ENCODE measurements around the gene PCSK6. TPM values are rescaled to one million over a fixed set of nuclear protein-coding genes. Genes with fewer than 3 reads are reported as not detected.
A peak's percentile ranks its signal among the peaks of the same experiment; 100 is the strongest.

The PCSK6 gene
- total RNA-seq, 1 donor = 0.54 TPM

DNA sequence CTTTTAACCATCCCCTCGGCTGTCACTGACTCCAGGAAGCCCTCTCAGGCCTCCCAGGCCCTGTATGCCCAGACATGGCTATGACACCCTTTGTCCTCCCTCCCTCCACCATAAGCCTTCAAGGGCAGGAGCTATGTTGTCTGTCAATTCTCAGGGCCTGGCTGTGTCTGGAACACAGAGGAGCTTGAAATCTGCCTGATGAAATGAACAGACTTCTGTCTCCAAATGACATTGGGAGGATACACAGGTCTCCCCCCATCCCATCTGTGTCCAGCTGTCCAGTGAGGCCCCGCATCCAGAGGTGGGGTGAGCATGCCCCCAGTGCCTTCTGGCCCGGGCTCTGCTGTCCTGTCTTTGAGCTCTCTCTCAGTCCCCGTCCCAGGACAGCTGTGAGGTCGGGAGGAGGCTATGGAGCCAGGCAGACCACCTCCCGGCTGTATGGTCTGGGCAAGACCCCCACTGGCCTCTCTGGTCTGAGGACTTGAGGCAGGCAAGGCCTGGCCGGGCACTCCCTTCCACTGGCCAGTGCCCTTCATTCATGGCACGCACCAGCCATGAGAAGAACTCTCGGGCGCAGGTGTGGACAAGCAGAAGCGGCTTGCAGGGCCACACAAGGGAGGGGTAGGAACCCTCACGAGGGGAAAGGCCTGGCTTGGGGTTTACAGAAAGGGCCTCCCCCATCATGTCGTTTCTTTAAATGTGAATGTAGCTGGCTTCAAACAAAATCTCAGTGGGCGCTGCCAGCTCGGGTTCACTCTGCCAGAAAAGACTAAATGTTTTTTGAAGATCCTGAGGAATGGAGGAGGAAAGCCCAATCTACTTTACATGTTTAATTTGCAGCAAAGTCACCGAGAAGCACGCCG lies 38.9 kb downstream of the PCSK6 start:
- no peak for DNase-seq (ENCODE audit: low read depth in 2 of 3, low spot score in 2 of 3)

DNA sequence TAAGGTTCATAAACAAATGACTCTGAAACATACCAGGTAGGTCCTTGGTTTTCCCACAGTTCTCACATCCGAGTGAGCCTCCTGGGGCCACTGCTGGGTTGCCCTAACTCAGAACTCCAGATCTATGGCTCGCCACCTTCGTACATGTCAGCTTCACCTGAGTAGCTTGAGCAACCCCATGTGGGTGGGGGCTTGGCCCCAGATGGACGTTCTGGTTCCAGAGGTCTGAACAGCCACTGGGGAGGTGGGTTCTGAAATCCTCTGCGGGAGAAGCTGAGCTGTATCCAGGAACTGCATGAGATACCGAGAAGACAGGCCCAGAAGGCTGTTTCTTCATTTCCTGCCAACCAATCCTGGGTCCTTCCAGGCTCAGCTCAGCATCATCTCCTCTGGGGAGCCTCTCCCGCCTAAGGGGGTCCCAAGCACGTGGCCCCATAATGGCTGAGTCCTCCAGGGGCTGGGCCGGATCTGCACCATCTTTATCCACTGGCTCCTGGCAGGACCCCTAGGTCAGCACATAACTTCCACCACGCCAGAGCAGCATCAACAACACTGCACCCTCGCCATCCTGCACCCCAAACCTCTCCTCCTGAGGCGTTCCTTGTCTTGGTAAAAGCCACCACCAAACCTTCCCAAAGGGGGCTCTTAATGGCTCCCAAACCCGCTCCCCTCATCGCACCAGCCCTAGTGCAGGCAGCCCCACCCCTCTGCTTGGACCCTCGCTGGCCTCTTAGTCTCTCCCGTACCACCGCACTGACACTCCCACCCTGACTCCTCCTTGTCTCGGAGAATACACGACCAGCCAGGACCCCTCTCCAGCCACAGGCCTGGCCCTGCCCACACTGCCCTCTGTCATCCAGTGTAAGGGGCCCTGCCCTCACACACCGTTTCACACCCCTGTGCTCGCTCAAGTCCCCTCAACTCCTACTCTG lies 39.8 kb downstream of the PCSK6 start:
- no peak for DNase-seq (ENCODE audit: low read depth in 2 of 3, low spot score in 2 of 3)

DNA sequence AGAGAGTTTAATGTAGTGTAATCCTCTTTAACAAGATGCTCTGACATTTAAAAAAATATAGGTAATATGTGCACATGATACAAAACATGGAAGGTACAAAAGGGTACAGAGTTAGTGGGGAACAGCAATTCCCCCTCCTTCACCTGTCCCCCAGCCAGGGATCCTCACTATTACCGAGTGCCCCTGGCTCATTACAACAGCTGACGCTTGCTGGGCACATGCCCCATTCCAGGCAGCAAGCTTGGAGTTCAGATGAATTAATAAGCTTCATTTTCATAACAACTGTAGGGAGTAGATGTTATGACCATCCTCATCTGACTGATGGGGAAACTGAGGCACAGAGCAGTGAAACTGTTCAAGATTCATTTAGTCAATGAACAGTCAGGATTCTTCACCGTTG lies 41.2 kb downstream of the PCSK6 start:
- DNase-seq (ENCODE audit: low read depth in 2 of 3, low spot score in 2 of 3) = no peak

DNA sequence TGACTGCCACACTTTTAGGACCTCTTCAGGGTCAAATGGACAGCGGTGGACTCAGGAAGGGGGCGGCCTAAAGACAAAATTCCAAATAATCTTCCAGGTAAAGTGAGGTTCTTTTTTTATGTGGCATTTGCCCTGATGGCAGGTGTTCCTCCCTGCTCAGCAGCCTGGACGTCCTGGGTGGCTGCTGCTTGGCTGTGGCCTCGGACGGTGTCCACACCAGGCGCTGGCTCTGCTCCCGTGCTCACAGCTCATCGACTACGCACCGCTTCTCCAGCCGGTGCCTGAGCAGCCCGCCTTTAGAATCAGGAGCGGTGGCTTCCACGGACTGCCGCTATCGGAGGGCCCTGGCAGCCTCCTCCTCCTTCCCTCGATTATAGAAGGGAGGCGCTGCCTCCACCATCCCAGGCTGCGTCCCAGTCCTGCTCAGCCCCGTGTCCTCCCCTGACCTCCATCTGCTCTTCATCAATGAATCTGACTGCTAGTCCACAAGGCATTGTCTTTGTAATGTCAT lies 41.9 kb downstream of the PCSK6 start:
- no peak for DNase-seq (ENCODE audit: low read depth in 2 of 3, low spot score in 2 of 3)

DNA sequence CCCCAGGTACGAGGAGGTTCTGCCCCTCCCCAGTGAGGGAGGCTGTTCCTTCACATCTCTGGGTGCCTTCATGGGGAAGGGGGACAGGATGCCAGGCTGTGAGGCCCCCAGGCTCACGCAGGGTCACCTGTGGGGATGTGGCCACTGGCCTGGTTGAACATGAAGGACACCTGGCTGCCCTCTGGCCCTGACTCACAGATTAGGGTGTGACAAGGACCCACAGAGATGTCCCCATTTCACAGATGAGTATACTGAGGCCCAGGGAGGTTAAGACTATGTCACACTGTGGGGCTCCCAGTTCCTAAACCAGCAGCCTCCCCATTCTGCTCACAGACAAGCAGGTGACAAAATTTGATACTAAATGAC lies 42.4 kb downstream of the PCSK6 start:
- no peak for DNase-seq (ENCODE audit: low read depth in 2 of 3, low spot score in 2 of 3)

DNA sequence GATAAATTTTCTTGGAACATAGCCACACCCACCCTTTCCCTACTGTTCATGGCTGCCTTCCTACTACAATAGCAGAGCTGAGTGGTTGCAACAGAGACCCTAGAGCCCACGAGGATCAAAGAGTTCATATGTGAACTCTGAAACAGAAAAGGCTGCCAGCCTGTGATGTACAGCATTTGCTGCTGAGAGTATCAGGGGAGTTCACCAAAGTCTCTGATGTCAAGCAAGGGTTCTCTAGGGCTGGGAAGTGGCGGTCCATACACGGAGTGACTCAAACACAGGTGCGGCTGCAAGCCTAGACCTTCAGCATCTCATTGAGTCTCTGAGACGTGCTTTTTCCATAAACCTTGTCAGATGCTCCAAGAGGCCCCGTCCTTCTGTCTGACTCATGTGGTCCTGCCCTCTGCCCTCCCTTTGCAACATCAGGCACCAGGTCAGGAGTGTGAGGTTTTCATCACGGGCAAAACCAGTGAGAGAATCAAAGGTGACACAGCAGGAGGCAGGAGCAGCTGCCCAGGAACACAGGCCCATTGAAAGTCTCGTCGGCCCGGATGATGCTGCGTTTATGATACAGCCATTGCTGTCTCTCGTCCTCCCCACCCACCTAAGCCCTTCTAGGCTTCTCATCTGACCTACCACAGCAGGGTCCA lies 42.9 kb downstream of the PCSK6 start:
- no peak for DNase-seq (ENCODE audit: low read depth in 2 of 3, low spot score in 2 of 3)

DNA sequence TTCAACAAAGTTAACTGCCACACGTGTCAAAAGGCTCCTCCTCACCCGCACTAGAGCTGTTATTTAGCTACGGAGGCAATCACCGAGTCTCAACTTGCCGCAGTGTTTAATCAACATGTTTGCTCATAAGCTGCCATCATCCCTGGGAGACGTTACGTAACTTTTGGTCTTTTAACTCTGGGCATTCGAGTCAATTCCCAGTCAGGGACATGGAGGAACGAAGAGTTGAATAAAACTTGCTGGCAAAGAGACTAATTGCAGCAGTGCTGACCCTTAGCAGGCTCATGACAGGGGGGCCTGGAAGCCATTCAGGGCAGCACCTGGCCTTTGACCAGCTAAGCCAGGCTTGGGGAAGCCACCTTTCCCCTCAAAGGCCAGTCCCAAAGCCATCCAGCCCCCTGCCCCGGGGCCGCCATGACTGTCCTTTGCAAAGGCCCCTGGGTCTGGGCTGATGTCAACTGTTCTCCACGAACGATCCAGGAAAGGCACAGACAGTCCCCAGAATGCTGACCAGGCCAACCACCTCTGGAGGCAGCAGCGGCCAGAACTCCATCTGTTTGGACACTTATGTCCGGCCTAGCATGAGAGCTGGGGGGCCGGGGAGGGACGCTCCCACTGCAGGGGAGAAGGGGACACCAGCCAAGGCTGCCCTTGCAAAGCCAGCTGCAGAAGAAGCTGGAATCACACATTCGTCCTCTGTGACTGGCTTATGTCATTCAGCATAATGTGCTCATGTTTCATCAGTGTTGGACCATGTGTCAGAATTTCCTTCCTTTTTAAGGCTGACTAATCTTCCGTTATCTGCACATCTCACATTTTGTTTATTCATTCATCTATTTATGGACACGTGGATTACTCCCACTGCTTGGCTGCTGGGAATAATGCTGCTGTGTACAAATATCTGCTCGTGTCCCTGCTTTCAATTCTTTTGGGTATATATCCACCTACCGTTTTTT lies 43.7 kb downstream of the PCSK6 start:
- peak in 1 of 3 donors; percentile 44 for DNase-seq (ENCODE audit: low read depth in 2 of 3, low spot score in 2 of 3)

DNA sequence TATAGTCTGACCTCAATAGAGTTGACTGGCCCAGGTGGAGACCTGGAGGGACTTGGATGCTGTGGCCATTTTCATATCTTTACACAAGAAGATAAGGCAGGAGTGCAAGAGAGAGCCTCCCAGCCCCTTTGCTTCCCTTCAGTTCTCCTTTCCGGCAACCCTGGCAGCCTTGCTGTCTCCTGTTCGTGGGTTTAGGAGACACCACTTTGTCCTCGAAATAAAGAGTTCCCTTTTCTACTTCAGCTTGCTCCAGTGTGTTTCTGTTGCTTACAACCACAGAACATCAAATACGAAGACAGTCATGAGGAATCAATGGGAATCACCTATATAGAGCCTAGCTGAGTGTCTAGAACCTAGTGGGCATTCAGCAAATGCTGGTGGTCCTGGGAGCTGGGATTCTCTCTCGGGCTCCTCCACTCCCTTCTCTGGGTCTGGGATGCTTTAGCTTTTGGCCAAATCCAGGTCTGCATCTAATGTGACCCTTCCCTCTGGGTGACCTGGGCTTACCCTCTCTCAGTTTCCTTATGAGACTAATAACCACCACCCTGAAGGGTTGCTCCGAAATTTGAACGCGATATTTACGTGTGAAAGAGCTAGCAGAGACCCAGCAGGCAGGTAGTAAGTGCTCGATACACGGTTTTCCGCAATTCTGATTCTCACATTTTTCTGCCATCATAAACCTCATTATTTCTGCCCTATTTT lies 44.5 kb downstream of the PCSK6 start:
- DNase-seq (ENCODE audit: low read depth in 2 of 3, low spot score in 2 of 3) = no peak

DNA sequence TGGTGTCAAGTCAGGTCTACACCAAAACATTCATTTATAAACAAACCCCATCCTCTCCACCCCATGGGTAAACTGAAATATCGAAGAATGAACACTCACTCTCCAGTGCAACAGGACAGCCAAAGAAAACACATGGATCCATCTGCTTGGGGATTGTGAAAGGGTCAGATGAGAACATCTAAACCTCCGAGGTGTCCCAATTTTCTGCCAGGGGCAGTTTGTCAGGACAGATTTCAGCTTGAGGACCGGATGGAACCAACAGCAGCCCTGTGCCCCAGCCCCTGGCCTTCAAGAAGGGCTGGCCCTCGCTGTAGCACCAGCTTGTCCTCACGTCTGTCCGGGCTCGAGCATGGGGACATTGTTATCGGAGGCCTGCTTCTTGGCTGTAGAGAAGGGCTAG lies 45.5 kb downstream of the PCSK6 start:
- DNase-seq (ENCODE audit: low read depth in 2 of 3, low spot score in 2 of 3) = no peak

DNA sequence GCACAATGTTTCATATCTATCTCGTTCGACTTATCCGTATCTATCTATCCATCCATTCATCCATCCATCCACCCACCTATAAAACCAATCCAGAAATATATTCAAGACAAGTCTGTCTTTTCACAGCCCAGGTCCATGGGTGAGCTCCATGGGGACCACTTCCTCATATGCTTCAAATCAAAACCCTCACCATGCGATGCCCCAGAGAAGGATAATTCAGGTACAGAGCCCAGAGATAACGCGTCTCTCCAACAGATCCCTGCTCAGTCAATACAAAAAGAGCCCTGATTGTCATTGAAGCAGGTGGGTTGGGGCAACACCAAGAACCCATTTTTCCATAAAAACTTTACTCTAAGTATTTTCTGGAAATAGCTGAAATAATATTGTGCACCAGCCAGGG lies 47.2 kb downstream of the PCSK6 start:
- no peak for DNase-seq (ENCODE audit: low read depth in 2 of 3, low spot score in 2 of 3)

DNA sequence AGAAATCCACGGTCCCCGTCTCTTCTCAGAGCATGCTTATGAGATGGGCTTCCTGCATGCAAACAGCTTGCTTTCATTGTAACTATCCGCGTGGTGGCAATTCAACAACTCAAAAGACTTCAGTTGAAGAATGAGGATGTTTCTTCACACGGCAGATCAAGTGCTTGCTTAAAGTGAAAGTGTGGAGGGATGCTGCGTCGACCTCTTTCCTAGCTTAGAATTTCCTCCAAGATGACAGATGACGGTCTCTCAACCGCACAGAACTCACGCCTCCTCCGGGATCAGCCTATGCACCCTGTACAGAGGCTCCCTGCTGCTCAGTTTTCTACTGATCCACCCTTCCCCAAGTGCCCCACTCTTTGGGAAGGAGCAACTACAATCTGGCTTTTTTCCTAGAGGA lies 47.8 kb downstream of the PCSK6 start:
- peak in 1 of 3 donors; percentile 60 for DNase-seq (ENCODE audit: low read depth in 2 of 3, low spot score in 2 of 3)

DNA sequence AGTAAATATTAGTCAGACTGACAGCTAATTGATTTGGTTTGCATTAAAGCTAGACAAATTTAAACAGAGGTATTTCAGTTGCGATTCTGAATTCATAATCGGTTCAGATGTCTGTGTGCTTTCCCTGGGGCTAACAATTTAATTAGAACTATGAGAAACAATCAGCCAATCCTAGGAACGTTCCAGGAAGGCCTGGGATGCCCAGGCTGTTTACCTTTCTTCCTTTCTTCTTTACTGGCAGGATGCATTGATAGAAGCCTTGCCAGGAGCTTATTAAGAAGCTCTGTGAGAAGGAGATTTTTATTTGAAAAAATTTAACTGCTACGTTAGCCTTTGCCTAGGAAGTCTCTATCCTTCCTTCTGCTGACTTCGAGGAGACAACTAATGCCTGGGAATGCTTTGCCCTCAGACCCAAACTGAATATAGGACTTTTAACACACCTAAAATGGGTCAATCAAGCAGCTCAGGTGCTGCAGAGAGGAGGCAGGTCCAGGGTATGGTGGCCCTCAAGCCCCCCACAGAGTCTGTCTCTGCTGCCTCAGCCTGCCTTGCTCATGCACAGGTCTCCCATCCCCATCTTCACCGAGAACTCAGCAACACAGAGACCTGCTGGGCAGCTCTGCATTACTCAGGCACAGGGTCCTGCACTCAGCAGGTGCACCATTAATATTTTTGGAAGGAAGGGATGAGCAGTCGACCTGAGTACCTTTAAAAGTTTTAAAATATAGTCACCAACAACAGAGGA lies 48.5 kb downstream of the PCSK6 start:
- DNase-seq (ENCODE audit: low read depth in 2 of 3, low spot score in 2 of 3) = no peak

DNA sequence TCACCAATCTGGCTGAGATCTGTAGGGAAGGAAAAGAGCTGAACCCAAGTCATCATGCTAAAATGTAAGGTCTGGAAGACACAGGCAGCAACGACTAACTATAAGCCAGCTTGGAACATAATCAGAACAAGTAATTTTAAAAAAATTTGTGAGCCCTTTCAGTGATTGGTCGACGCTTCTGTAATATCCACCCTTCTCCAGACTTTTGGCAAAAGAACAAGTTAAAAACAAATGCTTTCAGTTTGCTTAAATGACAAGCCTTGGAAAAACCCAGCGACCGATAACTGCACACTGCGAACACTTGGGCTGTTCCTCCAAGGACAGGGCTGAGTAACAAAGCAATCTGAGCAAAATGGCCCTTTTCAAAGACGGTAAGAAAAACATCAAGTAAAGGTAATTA lies 49.6 kb downstream of the PCSK6 start:
- no peak for DNase-seq (ENCODE audit: low read depth in 2 of 3, low spot score in 2 of 3)

DNA sequence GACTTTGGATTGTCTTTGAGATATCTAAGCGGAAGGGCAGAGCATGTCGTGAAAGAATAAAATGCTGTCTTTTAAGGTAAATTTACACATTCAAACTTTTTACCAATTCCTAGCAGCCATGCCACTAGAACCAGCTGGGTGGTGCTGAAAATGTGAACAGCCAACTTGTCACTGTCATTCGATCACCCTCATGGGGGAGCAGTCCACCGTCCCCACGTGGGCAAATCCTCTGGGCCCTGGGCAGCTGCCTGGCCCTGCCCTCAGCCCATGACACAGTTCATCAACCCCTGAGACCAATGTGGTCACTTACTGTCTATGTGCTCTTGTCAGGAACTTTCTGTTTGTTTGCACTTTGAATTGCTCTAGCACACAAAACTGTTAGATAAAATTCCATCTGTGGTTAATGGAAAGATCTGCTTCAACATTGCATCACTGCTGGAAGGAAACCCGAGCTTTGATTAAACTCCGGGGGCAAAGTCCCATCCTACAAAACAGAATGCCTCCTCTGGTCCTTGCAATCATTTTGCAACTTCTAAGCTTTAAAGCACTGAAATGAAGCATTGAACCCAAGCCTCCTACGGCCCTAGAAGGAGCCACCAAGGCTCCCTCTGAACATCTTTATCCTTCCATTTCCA lies 50.1 kb downstream of the PCSK6 start:
- DNase-seq (ENCODE audit: low read depth in 2 of 3, low spot score in 2 of 3) = no peak

DNA sequence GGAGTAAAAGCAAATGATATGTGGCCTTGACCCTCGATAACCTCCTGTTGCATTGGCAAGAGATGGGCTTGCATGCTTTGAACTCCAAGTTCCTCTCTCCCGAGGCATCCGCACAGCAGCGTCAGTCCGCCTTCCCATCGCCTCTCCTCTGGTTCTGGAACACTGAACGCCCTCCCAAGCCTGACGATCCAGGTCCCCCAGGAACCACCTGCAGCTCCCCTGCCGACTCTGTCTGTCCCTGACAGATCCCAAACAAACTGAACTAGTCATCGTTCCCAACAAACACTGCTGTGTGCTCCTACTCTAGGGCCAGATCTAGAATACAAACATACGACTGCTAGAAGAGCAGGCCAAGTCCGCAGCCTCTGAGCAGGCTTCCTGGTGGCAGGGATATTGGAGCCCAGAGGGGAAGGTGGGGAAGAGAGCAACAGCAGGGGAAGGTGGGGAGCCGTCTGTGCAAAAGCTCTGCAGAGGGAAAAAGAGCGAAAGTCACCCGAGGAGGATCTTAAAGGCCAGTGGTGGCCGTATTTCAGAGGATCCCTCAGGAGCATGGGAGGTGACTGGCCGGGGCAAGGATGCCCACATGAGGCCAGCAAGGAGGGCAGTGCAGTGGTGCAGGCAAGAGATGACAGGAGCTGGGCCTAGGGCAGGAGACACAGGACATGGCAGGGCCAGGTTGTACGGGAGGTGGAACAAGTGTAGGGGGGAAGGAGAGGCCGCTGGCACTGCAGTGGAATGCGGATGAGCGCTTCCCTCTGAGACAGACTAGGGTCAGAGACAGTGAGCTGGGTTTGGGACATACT lies 50.8 kb downstream of the PCSK6 start:
- DNase-seq (ENCODE audit: low read depth in 2 of 3, low spot score in 2 of 3) = no peak

DNA sequence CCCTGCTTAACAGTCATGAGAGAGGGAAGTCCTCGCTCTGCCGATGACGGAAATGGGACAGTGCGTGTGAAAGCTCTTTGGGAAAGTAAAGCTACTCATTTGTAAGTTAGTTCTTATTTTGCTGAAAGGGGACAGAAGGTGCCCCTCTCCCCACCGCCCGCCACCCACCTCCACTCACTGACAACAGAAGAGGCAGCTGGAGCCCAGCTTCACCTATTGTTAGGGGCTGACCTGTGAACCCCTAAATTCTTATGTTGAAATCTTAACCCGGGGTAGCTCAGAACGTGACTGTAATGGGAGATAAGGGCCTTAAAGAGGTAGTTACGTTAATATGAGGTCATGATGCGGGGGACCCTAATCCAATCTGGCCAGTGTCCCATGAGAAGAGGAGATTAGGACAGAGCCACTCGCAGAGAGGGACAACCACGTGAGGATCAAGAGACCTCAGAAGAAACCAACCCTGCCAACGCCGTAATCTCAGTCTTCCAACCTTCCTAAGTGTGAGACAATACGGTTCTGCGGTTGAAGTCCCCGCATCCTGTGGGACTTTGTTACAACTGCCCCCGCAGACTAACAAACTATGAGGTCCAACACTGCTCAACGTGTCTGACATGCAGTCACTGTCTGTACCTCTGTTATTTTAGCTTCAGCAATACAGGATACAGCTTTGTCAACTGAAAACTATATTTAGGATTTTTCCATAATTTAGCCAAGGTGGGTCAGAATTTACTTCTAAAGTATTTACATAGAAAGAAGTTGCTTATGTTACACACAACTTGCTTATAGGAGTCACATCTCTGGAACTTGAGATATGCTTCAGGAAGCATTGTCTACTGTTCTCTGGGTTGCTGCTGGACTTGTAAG lies 51.7 kb downstream of the PCSK6 start:
- DNase-seq (ENCODE audit: low read depth in 2 of 3, low spot score in 2 of 3) = no peak

Data from hematopoietic multipotent progenitor cell (in vitro differentiated cells).